ENCODE results near the gene RMP24.

Gene RMP24

GRCh38 chr18:36006997-36007396, 34.5 kb downstream of the RMP24 start (continued):
- TF ChIP-seq TBX2 (CRISPR knock-in tag; IDR thresholded peaks at IDR 0.05; ENCODE audit: borderline replicate concordance): no peak
- TF ChIP-seq ZNF232 (CRISPR knock-in tag; IDR thresholded peaks at IDR 0.05; ENCODE audit: borderline replicate concordance): no peak
- no peak for TF ChIP-seq ZNF672 (CRISPR knock-in tag; IDR thresholded peaks at IDR 0.05)
- TF ChIP-seq CEBPB (IDR thresholded peaks at IDR 0.05; ENCODE audit: borderline replicate concordance, low read depth, low read length): peak; percentile 89
- no peak for TF ChIP-seq ZBTB38 (CRISPR knock-in tag; IDR thresholded peaks at IDR 0.05)
- 0 out of 2 replicates have a peak, but pooled peaks have one; percentile 13 for TF ChIP-seq GATAD2A (CRISPR knock-in tag; IDR thresholded peaks at IDR 0.05)
- TF ChIP-seq ZNF800 (CRISPR knock-in tag; IDR thresholded peaks at IDR 0.05): no peak
- TF ChIP-seq FOXO4 (CRISPR knock-in tag; conservative IDR thresholded peaks at IDR 0.05): no peak
- TF ChIP-seq IKZF4 (CRISPR knock-in tag; IDR thresholded peaks at IDR 0.05; ENCODE audit: borderline replicate concordance, low read depth, not compliant biosample characterization): no peak
- peak; percentile 53 for TF ChIP-seq HNF4A (CRISPR knock-in tag; IDR thresholded peaks at IDR 0.05)
- TF ChIP-seq ZNF556 (CRISPR knock-in tag; IDR thresholded peaks at IDR 0.05; ENCODE audit: borderline replicate concordance): no peak
- TF ChIP-seq ZBTB7B (CRISPR knock-in tag; IDR thresholded peaks at IDR 0.05): no peak
- TF ChIP-seq GPN1 (CRISPR knock-in tag; IDR thresholded peaks at IDR 0.05; ENCODE audit: borderline replicate concordance): no peak
- TF ChIP-seq ZNF788 (CRISPR knock-in tag; IDR thresholded peaks at IDR 0.05; ENCODE audit: borderline replicate concordance): no peak
- no peak for TF ChIP-seq GABPB1 (CRISPR knock-in tag; IDR thresholded peaks at IDR 0.05)
- no peak for TF ChIP-seq ZNF484 (CRISPR knock-in tag; IDR thresholded peaks at IDR 0.05; ENCODE audit: borderline replicate concordance, low read depth)
- no peak for TF ChIP-seq MEIS1 (CRISPR knock-in tag; IDR thresholded peaks at IDR 0.05; ENCODE audit: borderline replicate concordance)
- TF ChIP-seq CC2D1A (CRISPR knock-in tag; IDR thresholded peaks at IDR 0.05): no peak
- peak; percentile 73 for TF ChIP-seq CEBPG (CRISPR knock-in tag; IDR thresholded peaks at IDR 0.05)
- TF ChIP-seq ZNF431 (CRISPR knock-in tag; IDR thresholded peaks at IDR 0.05; ENCODE audit: borderline replicate concordance, low read depth): no peak
- TF ChIP-seq ZFYVE20 (CRISPR knock-in tag; IDR thresholded peaks at IDR 0.05; ENCODE audit: borderline replicate concordance, low read depth): no peak
- no peak for TF ChIP-seq PPARG (CRISPR knock-in tag; conservative IDR thresholded peaks at IDR 0.05)
- TF ChIP-seq TCF7 (IDR thresholded peaks at IDR 0.05; ENCODE audit: low read depth): no peak
- TF ChIP-seq ATF3 (CRISPR knock-in tag; IDR thresholded peaks at IDR 0.05): no peak
- no peak for TF ChIP-seq SATB2 (CRISPR knock-in tag; IDR thresholded peaks at IDR 0.05)
- TF ChIP-seq ZBTB46 (CRISPR knock-in tag; IDR thresholded peaks at IDR 0.05; ENCODE audit: borderline replicate concordance): no peak
- TF ChIP-seq MXD4 (CRISPR knock-in tag; IDR thresholded peaks at IDR 0.05): no peak
